ENCODE measurements around the gene DOC2B.
"Not testable (repeated sequence)": the region's sequence is repeated elsewhere in the genome, so short reads cannot be mapped to it uniquely, and the experiment has no call there.

The DOC2B gene

GRCh38 chr17:145671-146541, 35.5 kb downstream of the DOC2B start:
- no peak for DNase-seq (ENCODE audit: low read depth in 2 of 2)

GRCh38 chr17:144936-145670, 36.3 kb downstream of the DOC2B start:
- DNase-seq (ENCODE audit: low read depth in 2 of 2), result no peak

- peak; percentile 56 to 67 for DNase-seq (ENCODE audit: low read depth in 2 of 2)
Measured at GRCh38 chr17:143785-144281, 37.6 kb downstream of the DOC2B start.

GRCh38 chr17:142876-143784, 38.3 kb downstream of the DOC2B start:
- no peak for DNase-seq (ENCODE audit: low read depth in 2 of 2)

GRCh38 chr17:142102-142661, 39.3 kb downstream of the DOC2B start:
- DNase-seq (ENCODE audit: low read depth in 2 of 2), result no peak

GRCh38 chr17:139401-140205, 41.8 kb downstream of the DOC2B start:
- not testable (repeated sequence) for DNase-seq (ENCODE audit: low read depth in 2 of 2)

- DNase-seq (ENCODE audit: low read depth in 2 of 2), result not testable (repeated sequence)
Measured at GRCh38 chr17:137166-137807, 44.2 kb downstream of the DOC2B start, which contains the start of gene SCGB1C2. Gene SCGB1C2, plus strand, starts transcription at chr17:137569. Its CDS starts 22 bp downstream, at chr17:137591.

DNA sequence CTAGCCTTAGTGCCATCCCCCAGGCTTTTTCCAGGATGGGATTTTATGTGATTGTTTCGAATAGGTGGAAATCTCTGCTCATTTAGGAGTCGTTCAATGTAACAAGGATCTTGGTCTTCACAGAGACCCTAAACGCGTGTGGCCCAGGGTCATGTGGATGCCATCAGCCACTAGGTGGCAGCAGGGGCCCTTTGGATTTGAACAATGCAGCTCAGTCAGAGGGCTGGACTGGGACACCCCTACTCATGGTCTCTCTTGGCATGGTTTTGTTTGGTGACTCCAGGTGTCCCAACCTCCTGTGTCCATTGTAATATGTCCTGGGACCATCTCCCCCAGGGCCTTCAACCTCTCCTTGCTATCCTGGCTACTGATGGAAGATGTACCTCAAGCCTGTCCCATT, 44.9 kb downstream of the DOC2B start:
- peak; percentile 46 to 58 for DNase-seq (ENCODE audit: low read depth in 2 of 2)

GRCh38 chr17:135895-136294, 45.6 kb downstream of the DOC2B start:
- not testable (repeated sequence) for DNase-seq (ENCODE audit: low read depth in 2 of 2)

GRCh38 chr17:135022-135421, 46.4 kb downstream of the DOC2B start:
- DNase-seq (ENCODE audit: low read depth in 2 of 2), result not testable (repeated sequence)

DNA sequence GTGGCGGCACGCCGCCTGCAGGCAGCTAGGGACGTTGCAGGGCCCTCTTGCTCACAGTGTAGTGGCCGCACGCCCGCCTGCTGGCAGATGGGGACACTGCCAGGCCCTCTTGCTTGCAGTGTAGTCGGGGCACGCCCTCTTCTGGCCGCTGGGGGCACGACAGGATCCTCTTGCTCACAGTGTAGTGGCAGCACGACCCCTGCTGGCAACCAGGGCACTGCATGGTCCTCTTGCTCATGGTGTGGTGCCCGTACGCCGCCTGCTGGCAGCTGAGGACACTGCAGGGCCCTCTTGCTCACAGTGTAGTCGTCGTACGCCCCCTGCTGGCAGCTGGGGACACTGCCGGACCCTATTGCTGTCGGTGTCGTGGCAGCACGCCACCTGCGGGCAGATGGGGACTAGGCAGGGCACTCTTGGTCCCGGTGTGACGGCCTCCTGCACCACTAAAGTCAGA, 47.1 kb downstream of the DOC2B start:
- not testable (repeated sequence) for DNase-seq (ENCODE audit: low read depth in 2 of 2)

DNA sequence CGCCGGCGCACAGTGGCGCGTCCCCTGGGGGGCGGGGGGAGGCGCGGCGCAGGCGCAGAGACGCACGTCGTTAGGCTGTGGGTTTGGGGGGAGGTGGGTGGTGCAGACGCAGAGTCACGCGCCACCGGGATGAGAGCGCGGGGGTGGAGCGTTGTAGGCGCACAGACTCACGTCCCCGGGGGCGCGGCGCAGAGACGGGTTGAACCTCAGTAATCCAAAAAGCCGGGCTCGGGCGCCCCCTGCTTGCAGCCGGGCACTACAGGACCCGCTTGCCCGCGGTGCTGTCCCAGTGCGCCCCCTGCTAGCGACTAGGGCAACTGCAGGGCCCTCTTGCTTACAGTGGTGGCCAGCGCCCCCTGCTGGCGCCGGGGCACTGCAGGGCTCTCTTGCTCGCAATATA, 47.5 kb downstream of the DOC2B start:
- not testable (repeated sequence) for DNase-seq (ENCODE audit: low read depth in 2 of 2)

GRCh38 chr17:118339-118917, 63.0 kb downstream of the DOC2B start:
- not testable (repeated sequence) for DNase-seq (ENCODE audit: low read depth in 2 of 2)

GRCh38 chr17:113111-113510, 68.3 kb downstream of the DOC2B start:
- DNase-seq (ENCODE audit: low read depth in 2 of 2), result not testable (repeated sequence)

All from activated CD8-positive, alpha-beta memory T cell treated with anti-CD3 and anti-CD28 coated beads for 4 hours (primary cell).